Caco-2 (cell line): ENCODE measurements around the gene MAP2K4. TPM values are rescaled to one million over a fixed set of nuclear protein-coding genes. Genes with fewer than 3 reads are reported as not detected.

Experiments
- BruUV-seq: library from RNA; stranded (reverse); fragments of 400-500 nt; replicated peaks from 2 replicates; lab custom pipeline; 2021; lab: Mats Ljungman, UMichigan
- CTCF ChIA-PET: fragments of 300-600 bp; sonication (Branson Sonifier 250); formaldehyde crosslinking; loops from one replicate; lab custom pipeline; 2022; ENCODE audit warnings: antibody characterized with exemption; lab: Charles Lee
- POLR2A ChIA-PET: fragments of 300-600 bp; sonication (Branson Sonifier 250); formaldehyde crosslinking; loops from one replicate; lab custom pipeline; 2022; ENCODE audit warnings: antibody characterized with exemption; lab: Charles Lee
- DNase-seq, 2 experiments: peaks; one replicate each; pipeline versions ENCODE4 v3.0.0 to v3.0.0-alpha.2; 2020 to 2022
- H3K27me3 ChIP-seq: replicated peaks from 2 replicates; pipeline ENCODE4 v1.6.0; 2011; ENCODE audit warnings: low read length; ENCODE audit not compliant: control insufficient read depth, insufficient read depth
- H3K36me3 ChIP-seq: 2 replicates; pipeline ENCODE4 v1.5.1; 2011; ENCODE audit warnings: low read length; ENCODE audit not compliant: control insufficient read depth, insufficient read depth
- H3K4me1 ChIP-seq: fragments of 250-450 bp; sonication (Bioruptor Pico); 2 replicates; pipeline ENCODE4 v1.5.1; 2020; ENCODE audit warnings: mild to moderate bottlenecking
- H3K4me3 ChIP-seq: 2 replicates; pipeline ENCODE4 v1.5.1; 2011; ENCODE audit warnings: low read depth, mild to moderate bottlenecking, control low read depth, low read length
- H3K9me3 ChIP-seq: fragments of 250-450 bp; sonication (Bioruptor Pico); 2 replicates; pipeline ENCODE4 v1.5.1; 2020; ENCODE audit warnings: mild to moderate bottlenecking, moderate library complexity
- H3K27ac Mint-ChIP-seq: one replicate; pipeline ENCODE4 v1.8.0; 2022; ENCODE audit warnings: mixed read lengths; ENCODE audit not compliant: unreplicated experiment
- H3K27me3 Mint-ChIP-seq: one replicate; pipeline ENCODE4 v1.8.0; 2022; ENCODE audit warnings: mixed read lengths; ENCODE audit not compliant: insufficient read depth, unreplicated experiment
- H3K36me3 Mint-ChIP-seq: one replicate; pipeline ENCODE4 v1.8.0; 2022; ENCODE audit warnings: mild to moderate bottlenecking, mixed read lengths; ENCODE audit not compliant: insufficient read depth, unreplicated experiment
- H3K4me1 Mint-ChIP-seq: one replicate; pipeline ENCODE4 v1.8.0; 2022; ENCODE audit warnings: low read depth, mixed read lengths; ENCODE audit not compliant: unreplicated experiment
- H3K4me3 Mint-ChIP-seq: one replicate; pipeline ENCODE4 v1.8.0; 2022; ENCODE audit warnings: mild to moderate bottlenecking, moderate library complexity, mixed read lengths; ENCODE audit not compliant: unreplicated experiment
- H3K9me3 Mint-ChIP-seq: one replicate; pipeline ENCODE4 v1.8.0; 2022; ENCODE audit warnings: mixed read lengths; ENCODE audit not compliant: unreplicated experiment
- intact Hi-C: fragments of 100-400 bp; cut with micrococcal nuclease; formaldehyde crosslinking; loops from one replicate; pipeline ENCODE4 v1.10.0; 2022; ENCODE audit not compliant: unreplicated experiment
- total RNA-seq: library from RNA; stranded (reverse); gene quantifications from 2 replicates; pipeline ENCODE4 v1.2.3, GENCODE V29; 2022
- TF ChIP-seq, protein P1 (sequence below), 2 experiments: fragments of 200-600 bp in 1 of 2; IDR thresholded peaks; 1 replicate in 1 of 2; 2 replicates in 1 of 2; pipeline versions ENCODE4 v1.5.1 to v1.8.0; 2011 to 2022; ENCODE audit warnings: antibody characterized with exemption in 1 of 2, control low read depth in 1 of 2, inconsistent platforms in 1 of 2, low read depth in 1 of 2, low read length in 1 of 2, mild to moderate bottlenecking in 1 of 2, moderate library complexity in 1 of 2; ENCODE audit not compliant: insufficient read depth in 1 of 2, severe bottlenecking in 1 of 2, unreplicated experiment in 1 of 2

Gene MAP2K4
- total RNA-seq, 1 experiment from 2014 or later: 20.9 TPM

DNA sequence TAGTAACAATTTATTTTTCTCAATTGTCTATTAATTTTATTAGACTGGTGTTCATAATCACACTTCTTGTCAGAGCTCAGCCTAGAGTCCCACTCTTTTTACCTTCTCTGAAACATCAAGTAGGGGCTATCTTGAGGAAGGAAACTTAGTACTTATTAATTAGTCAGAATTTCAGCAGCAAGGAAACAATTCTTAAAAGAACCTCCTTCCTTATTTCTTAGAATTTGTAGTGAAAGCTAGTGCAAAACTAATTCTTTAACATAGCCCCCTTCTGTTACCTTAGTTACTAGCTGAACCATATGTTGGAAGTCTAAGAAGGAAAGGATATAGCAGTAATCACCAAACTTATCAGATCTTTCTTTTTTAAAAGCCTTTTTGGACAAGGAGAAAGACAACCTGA is 35.2 kb downstream of the MAP2K4 start:
- no TSS peak for BruUV-seq
- DNase-seq: no peak
- Mint-ChIP-seq H3K27ac (no peak overlapping the region), H3K27me3 (no peaks in the 10 kb centered on the region), H3K4me1 (peaks cover 3% of the 10 kb centered on the region), H3K4me3 (no peak overlapping the region), H3K36me3 (no peaks in the 10 kb centered on the region), H3K9me3 (no peaks in the 10 kb centered on the region)
- ChIA-PET CTCF (no interaction called here), POLR2A (no interaction called here)
- intact Hi-C loops: no loop called here
- Histone ChIP-seq H3K27me3 (no peaks in the 10 kb centered on the region), H3K4me1 (no peaks in the 10 kb centered on the region), H3K9me3 (no peaks in the 10 kb centered on the region), H3K36me3 (no peaks in the 10 kb centered on the region), H3K4me3 (no peak overlapping the region)
- TF ChIP-seq, protein P1, sequence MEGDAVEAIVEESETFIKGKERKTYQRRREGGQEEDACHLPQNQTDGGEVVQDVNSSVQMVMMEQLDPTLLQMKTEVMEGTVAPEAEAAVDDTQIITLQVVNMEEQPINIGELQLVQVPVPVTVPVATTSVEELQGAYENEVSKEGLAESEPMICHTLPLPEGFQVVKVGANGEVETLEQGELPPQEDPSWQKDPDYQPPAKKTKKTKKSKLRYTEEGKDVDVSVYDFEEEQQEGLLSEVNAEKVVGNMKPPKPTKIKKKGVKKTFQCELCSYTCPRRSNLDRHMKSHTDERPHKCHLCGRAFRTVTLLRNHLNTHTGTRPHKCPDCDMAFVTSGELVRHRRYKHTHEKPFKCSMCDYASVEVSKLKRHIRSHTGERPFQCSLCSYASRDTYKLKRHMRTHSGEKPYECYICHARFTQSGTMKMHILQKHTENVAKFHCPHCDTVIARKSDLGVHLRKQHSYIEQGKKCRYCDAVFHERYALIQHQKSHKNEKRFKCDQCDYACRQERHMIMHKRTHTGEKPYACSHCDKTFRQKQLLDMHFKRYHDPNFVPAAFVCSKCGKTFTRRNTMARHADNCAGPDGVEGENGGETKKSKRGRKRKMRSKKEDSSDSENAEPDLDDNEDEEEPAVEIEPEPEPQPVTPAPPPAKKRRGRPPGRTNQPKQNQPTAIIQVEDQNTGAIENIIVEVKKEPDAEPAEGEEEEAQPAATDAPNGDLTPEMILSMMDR (IDR thresholded peaks at IDR 0.05; ENCODE audit: insufficient read depth in 1 of 2, low read depth in 1 of 2, low read length in 1 of 2, severe bottlenecking in 1 of 2, unreplicated experiment in 1 of 2): no peak

DNA sequence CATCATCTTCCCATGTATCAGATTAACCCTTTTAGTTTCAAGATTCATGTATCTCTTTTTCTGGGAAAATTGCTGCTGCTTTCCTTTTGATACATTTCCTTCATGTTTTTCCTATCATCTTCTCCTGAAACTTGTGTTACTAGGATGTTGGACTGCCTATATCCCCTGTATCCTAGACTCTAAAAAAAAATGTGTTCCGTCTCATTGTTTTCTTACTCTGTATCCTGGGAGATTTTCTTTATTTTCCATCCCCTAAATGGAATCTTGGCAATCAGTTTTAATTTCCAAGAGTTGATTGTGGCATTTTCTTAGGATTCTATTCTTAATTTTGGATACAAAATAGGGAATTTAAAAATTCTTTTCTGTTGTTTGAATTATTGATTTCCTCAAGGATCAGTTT is 36.8 kb downstream of the MAP2K4 start:
- ChIA-PET POLR2A (no interaction called here), CTCF (no interaction called here)
- no peaks in the 10 kb centered on the region for H3K9me3 ChIP-seq
- H3K27me3 Mint-ChIP-seq: no peaks in the 10 kb centered on the region
- H3K27ac Mint-ChIP-seq: no peak overlapping the region
- no peaks in the 10 kb centered on the region for H3K9me3 Mint-ChIP-seq
- H3K36me3 Mint-ChIP-seq: no peaks in the 10 kb centered on the region
- no peak overlapping the region for H3K4me3 ChIP-seq
- TF ChIP-seq, protein P1 (IDR thresholded peaks at IDR 0.05; ENCODE audit: insufficient read depth in 1 of 2, low read depth in 1 of 2, low read length in 1 of 2, severe bottlenecking in 1 of 2, unreplicated experiment in 1 of 2): no peak
- no peaks in the 10 kb centered on the region for H3K27me3 ChIP-seq
- no TSS peak for BruUV-seq
- H3K4me1 Mint-ChIP-seq: peaks cover 6% of the 10 kb centered on the region
- no peak overlapping the region for H3K4me3 Mint-ChIP-seq
- intact Hi-C loops: no loop called here
- H3K4me1 ChIP-seq: no peaks in the 10 kb centered on the region
- DNase-seq: no peak
- H3K36me3 ChIP-seq: no peaks in the 10 kb centered on the region

DNA sequence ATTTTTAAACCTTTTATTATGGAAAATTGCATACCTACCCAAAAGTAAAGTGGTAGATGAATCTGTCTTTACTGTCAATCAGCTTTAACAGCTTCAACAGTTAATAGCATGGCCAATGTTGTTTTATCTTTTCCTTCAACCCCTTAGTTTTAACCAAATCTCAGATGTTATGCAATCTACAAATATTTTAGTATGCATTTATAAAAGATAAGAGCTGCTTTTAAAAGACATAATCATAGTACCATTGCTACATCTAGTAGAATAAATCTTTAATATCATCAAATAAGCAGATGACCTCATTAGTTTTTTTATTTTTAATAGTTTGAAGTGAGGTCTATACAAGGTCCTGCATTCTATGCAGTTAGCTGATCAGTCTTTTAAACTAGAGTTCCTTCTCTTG is 37.9 kb downstream of the MAP2K4 start:
- H3K4me3 Mint-ChIP-seq: no peak overlapping the region
- no peak overlapping the region for H3K4me3 ChIP-seq
- TF ChIP-seq, protein P1 (IDR thresholded peaks at IDR 0.05; ENCODE audit: insufficient read depth in 1 of 2, low read depth in 1 of 2, low read length in 1 of 2, severe bottlenecking in 1 of 2, unreplicated experiment in 1 of 2): no peak
- no peaks in the 10 kb centered on the region for H3K9me3 ChIP-seq
- POLR2A ChIA-PET: no interaction called here
- H3K27me3 ChIP-seq: no peaks in the 10 kb centered on the region
- no peaks in the 10 kb centered on the region for H3K36me3 ChIP-seq
- no peaks in the 10 kb centered on the region for H3K4me1 ChIP-seq
- BruUV-seq: no TSS peak
- DNase-seq: no peak
- no peaks in the 10 kb centered on the region for H3K9me3 Mint-ChIP-seq
- no peak overlapping the region for H3K27ac Mint-ChIP-seq
- no peaks in the 10 kb centered on the region for H3K36me3 Mint-ChIP-seq
- H3K27me3 Mint-ChIP-seq: no peaks in the 10 kb centered on the region
- CTCF ChIA-PET: no interaction called here
- peaks cover 6% of the 10 kb centered on the region for H3K4me1 Mint-ChIP-seq
- intact Hi-C loops: no loop called here
